Smooth muscle cell (in vitro differentiated cells): ENCODE measurements around the gene RHBDF1. TPM values are rescaled to one million over a fixed set of nuclear protein-coding genes. Genes with fewer than 3 reads are reported as not detected.
"Not testable (repeated sequence)": the region's sequence is repeated elsewhere in the genome, so short reads cannot be mapped to it uniquely, and the experiment has no call there.

Source experiments
- DNase-seq: peaks from one replicate; lab custom pipeline; 2025; ENCODE audit not compliant: unreplicated experiment; lab: John Stamatoyannopoulos, UW
- H2AFZ ChIP-seq: fragments of 200-600 bp; sonication (generic); 2 replicates; pipeline ENCODE4 v1.6.0; 2016; ENCODE audit warnings: antibody characterized with exemption, low read depth, mild to moderate bottlenecking
- H3F3A ChIP-seq: fragments of 200-600 bp; sonication (generic); 2 replicates; pipeline ENCODE4 v1.6.0; 2017; ENCODE audit warnings: antibody characterized with exemption, low read depth
- H3K27ac ChIP-seq: fragments of 200-600 bp; sonication (generic); 2 replicates; pipeline ENCODE4 v1.5.1; 2016; ENCODE audit warnings: low read depth, mild to moderate bottlenecking
- H3K27me3 ChIP-seq: fragments of 200-600 bp; sonication (generic); 2 replicates; pipeline ENCODE4 v1.6.1; 2016; ENCODE audit warnings: low read depth, mild to moderate bottlenecking
- H3K36me3 ChIP-seq: fragments of 200-600 bp; sonication (generic); 2 replicates; pipeline ENCODE4 v1.5.1; 2016; ENCODE audit warnings: low read depth
- H3K4me1 ChIP-seq: fragments of 200-600 bp; sonication (generic); 2 replicates; pipeline ENCODE4 v1.5.1; 2016; ENCODE audit warnings: low read depth
- H3K4me2 ChIP-seq: fragments of 200-600 bp; sonication (generic); 2 replicates; pipeline ENCODE4 v1.6.0; 2016; ENCODE audit warnings: mild to moderate bottlenecking
- H3K4me3 ChIP-seq: fragments of 200-600 bp; sonication (generic); 2 replicates; pipeline ENCODE4 v1.5.1; 2016; ENCODE audit warnings: mild to moderate bottlenecking
- H3K79me2 ChIP-seq: fragments of 200-600 bp; sonication (generic); 2 replicates; pipeline ENCODE4 v1.6.0; 2016; ENCODE audit warnings: low read depth, mild to moderate bottlenecking
- H3K9ac ChIP-seq: fragments of 200-600 bp; sonication (generic); 2 replicates; pipeline ENCODE4 v1.6.0; 2016; ENCODE audit warnings: low read depth
- H3K9me3 ChIP-seq: fragments of 200-600 bp; sonication (generic); replicated peaks from 2 replicates; pipeline ENCODE4 v1.5.1; 2016; ENCODE audit warnings: low read depth
- H4K20me1 ChIP-seq: fragments of 200-600 bp; sonication (generic); 2 replicates; pipeline ENCODE4 v1.6.0; 2016; ENCODE audit warnings: low read depth
- WGBS: methylation state at CpG from one replicate; pipeline ENCODE4 v1.1.7; 2016; ENCODE audit warnings: low lambda C conversion rate; 5-methylcytosine and 5-hydroxymethylcytosine counted together
- polyA plus RNA-seq: library from polyadenylated mRNA; unstranded; fragments of >200 nt; fragmentation: Nextera tagmentation; extraction: Ambion mirVana; gene quantifications from 2 replicates; pipeline ENCODE4 v1.2.1, GENCODE V29; 2016
- total RNA-seq: library from RNA; depleted of rRNA; stranded (reverse); fragments of >200 nt; gene quantifications from 2 replicates; pipeline ENCODE4 v1.2.3, GENCODE V29; 2014
- TF ChIP-seq, protein P1 (sequence below): fragments of 200-600 bp; sonication (generic); IDR thresholded peaks from 2 replicates; pipeline ENCODE4 v1.5.1; 2017; ENCODE audit warnings: borderline replicate concordance, mild to moderate bottlenecking, antibody characterized with exemption; ENCODE audit not compliant: insufficient read depth, poor library complexity, severe bottlenecking

RHBDF1 gene
- total and polyA plus RNA-seq, 2 experiments from 2014 or later: 41.4 to 68.0 TPM

- peaks cover 12% of the 10 kb centered on the region for H3K79me2 ChIP-seq
- H3K27me3 ChIP-seq: no peaks in the 10 kb centered on the region
- H3K4me2 ChIP-seq: peak within 1 kb of the TSS; percentile 97
- H4K20me1 ChIP-seq: peaks cover 3% of the 10 kb centered on the region
- peak within 1 kb of the TSS; percentile 68 for H3K4me3 ChIP-seq
- peak; percentile 94 for DNase-seq
- no peaks in the 10 kb centered on the region for H3F3A ChIP-seq
- TF ChIP-seq, protein P1, sequence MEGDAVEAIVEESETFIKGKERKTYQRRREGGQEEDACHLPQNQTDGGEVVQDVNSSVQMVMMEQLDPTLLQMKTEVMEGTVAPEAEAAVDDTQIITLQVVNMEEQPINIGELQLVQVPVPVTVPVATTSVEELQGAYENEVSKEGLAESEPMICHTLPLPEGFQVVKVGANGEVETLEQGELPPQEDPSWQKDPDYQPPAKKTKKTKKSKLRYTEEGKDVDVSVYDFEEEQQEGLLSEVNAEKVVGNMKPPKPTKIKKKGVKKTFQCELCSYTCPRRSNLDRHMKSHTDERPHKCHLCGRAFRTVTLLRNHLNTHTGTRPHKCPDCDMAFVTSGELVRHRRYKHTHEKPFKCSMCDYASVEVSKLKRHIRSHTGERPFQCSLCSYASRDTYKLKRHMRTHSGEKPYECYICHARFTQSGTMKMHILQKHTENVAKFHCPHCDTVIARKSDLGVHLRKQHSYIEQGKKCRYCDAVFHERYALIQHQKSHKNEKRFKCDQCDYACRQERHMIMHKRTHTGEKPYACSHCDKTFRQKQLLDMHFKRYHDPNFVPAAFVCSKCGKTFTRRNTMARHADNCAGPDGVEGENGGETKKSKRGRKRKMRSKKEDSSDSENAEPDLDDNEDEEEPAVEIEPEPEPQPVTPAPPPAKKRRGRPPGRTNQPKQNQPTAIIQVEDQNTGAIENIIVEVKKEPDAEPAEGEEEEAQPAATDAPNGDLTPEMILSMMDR: no peak
- peak within 1 kb of the TSS; percentile 74 for H3K9ac ChIP-seq
- no peaks in the 10 kb centered on the region for H3K9me3 ChIP-seq
- peak within 1 kb of the TSS; percentile 41 for H3K27ac ChIP-seq
- H3K36me3 ChIP-seq: no peaks in the 10 kb centered on the region
- peak within 1 kb of the TSS; percentile 80 for H2AFZ ChIP-seq
- peaks cover 6% of the 10 kb centered on the region for H3K4me1 ChIP-seq
- WGBS: 4% methylated on average over 79 of the region's 91 CpGs
Observed at GRCh38 chr16:53346-54236, 18.8 kb downstream of the RHBDF1 start, which contains the start of the genes POLR3K and SNRNP25. POLR3K (minus strand) TSS chr16:53608; CDS start chr16:53586, 22 bp downstream. SNRNP25 (plus strand) TSS chr16:53828; CDS start chr16:54017, 189 bp downstream.

DNA sequence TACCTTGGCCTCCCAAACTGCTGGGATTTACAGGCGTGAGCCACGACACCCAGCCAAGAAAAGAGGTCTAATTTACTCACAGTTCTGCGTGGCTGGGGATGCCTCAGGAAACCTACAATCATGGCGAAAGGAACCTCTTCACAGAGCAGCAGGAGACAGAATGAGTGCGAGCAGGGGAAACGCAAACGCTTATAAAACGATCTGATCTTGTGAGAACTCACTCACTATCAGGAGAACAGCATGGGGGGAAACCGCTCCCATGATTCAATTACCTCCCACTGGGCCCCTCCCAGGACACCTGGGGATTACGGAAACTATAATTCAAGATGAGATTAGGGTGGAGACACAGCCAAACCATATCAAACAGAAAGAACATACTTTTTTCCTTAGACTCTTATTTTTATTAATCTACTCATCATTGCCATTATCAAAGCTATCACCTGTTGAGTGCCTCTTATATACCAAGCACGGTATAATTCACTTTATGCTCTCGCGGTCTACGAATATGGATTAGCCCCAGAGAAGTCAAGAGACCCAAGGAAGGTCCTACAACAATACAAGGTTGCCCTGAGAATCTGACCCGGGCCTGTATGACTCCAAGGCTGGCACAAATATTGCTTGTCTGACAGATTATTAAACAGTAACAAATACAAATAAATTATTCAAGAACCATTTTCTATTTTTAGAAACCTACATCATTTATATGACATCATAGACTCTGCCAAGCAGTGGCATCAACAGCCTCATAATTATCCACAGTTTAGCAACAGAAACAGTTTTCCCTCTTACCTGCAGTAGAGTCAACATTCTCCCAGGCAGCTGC is 21.5 kb downstream of the RHBDF1 start:
- Histone ChIP-seq H4K20me1 (peaks cover 3% of the 10 kb centered on the region), H2AFZ (no peak overlapping the region), H3K9ac (no peak overlapping the region), H3K9me3 (no peaks in the 10 kb centered on the region), H3K36me3 (no peaks in the 10 kb centered on the region), H3K4me1 (peaks cover 6% of the 10 kb centered on the region), H3K27me3 (no peaks in the 10 kb centered on the region), H3K79me2 (peaks cover 12% of the 10 kb centered on the region), H3F3A (no peaks in the 10 kb centered on the region), H3K4me3 (no peak overlapping the region), H3K4me2 (no peak overlapping the region), H3K27ac (no peak overlapping the region)
- DNase-seq: no peak
- TF ChIP-seq, protein P1: no peak
- whole genome bisulfite sequencing: 89% methylated on average over 15 of the region's 15 CpGs

GRCh38 chr16:47234-47633 is 25.2 kb downstream of the RHBDF1 start:
- Histone ChIP-seq H3K27me3 (no peaks in the 10 kb centered on the region), H3K4me2 (no peak overlapping the region), H4K20me1 (peaks cover 3% of the 10 kb centered on the region), H3K79me2 (peaks cover 3% of the 10 kb centered on the region), H3K9ac (no peak overlapping the region), H3K27ac (no peak overlapping the region), H3K36me3 (no peaks in the 10 kb centered on the region), H2AFZ (no peak overlapping the region), H3K4me1 (no peaks in the 10 kb centered on the region), H3K4me3 (no peak overlapping the region), H3K9me3 (no peaks in the 10 kb centered on the region), H3F3A (no peaks in the 10 kb centered on the region)
- WGBS: 93% methylated on average over 7 of the region's 7 CpGs
- TF ChIP-seq, protein P1: no peak
- DNase-seq: no peak

GRCh38 chr16:46510-46909 is 25.9 kb downstream of the RHBDF1 start:
- WGBS: 96% methylated on average over 7 of the region's 7 CpGs
- not testable (repeated sequence) for H3K27me3 ChIP-seq, DNase-seq, H3K9ac ChIP-seq, H4K20me1 ChIP-seq, H2AFZ ChIP-seq, H3K4me3 ChIP-seq, H3K36me3 ChIP-seq, H3K79me2 ChIP-seq, H3K9me3 ChIP-seq, H3F3A ChIP-seq, H3K4me2 ChIP-seq, H3K27ac ChIP-seq, H3K4me1 ChIP-seq
